Testis (tissue), 3 donors: ENCODE data around the gene SEC22B. TPM values are rescaled to one million over a fixed set of nuclear protein-coding genes. Genes with fewer than 3 reads are reported as not detected.
A peak's percentile ranks its signal among the peaks of the same experiment; 100 is the strongest.
"Not testable (repeated sequence)": the region's sequence is repeated elsewhere in the genome, so short reads cannot be mapped to it uniquely, and the experiment has no call there.

Source experiments
- DNase-seq: peaks from one replicate; pipeline ENCODE4 v3.0.0-alpha.2; 2019
- H3K27ac ChIP-seq, 2 donors: fragments of 200-600 bp; sonication (generic); one replicate each; pipeline ENCODE4 v1.5.1; 2019
- H3K27me3 ChIP-seq: fragments of 200-600 bp; sonication (generic); one replicate; pipeline ENCODE4 v1.5.1; 2019
- H3K36me3 ChIP-seq: fragments of 200-600 bp; sonication (generic); one replicate; pipeline ENCODE4 v1.5.1; 2017; ENCODE audit warnings: low read depth; ENCODE audit errors: missing control alignments
- H3K4me1 ChIP-seq: fragments of 200-600 bp; sonication (generic); one replicate; pipeline ENCODE4 v1.5.1; 2019
- H3K4me3 ChIP-seq, 2 donors: fragments of 200-600 bp; sonication (generic); one replicate each; pipeline ENCODE4 v1.5.1; 2017 to 2019
- H3K9me3 ChIP-seq: fragments of 200-600 bp; sonication (generic); one replicate; pipeline ENCODE4 v1.5.1; 2017
- WGBS, 2 donors: methylation state at CpG; one replicate each; pipeline ENCODE4 v1.1.5; 2018; 5-methylcytosine and 5-hydroxymethylcytosine counted together
- intact Hi-C: fragments of 100-400 bp; cut with DNase I; formaldehyde crosslinking; loops from one replicate; pipeline ENCODE4 v1.15.1; 2023; ENCODE audit warnings: low total_unique reads
- polyA plus RNA-seq: library from polyadenylated mRNA; stranded (reverse); fragments of 350-450 nt; fragmentation: Illumina TruSeq; extraction: RNeasy Lipid Tissue Mini Kit (QIAGEN cat#74804); gene quantifications from one replicate; pipeline ENCODE4 v1.2.3, GENCODE V29; 2014; ENCODE audit warnings: low read depth, low replicate concordance; ENCODE audit not compliant: insufficient read depth
- total RNA-seq, 2 donors: library from RNA; depleted of rRNA; stranded (reverse); fragments of >200 nt; gene quantifications; one replicate each; pipeline ENCODE4 v1.2.3, GENCODE V29; 2016

The SEC22B gene
- total and polyA plus RNA-seq, 3 donors from 2014 or later, result 19.2 to 30.6 (median 26.9) TPM

- 25 to 32% methylated on average over 2 of the region's 4 CpGs for WGBS, 2 donors
These were observed 58.7 kb downstream of the SEC22B start for GRCh38 chr1:120117371-120118177.

GRCh38 chr1:120116094-120116493 is 60.2 kb downstream of the SEC22B start:
- H3K4me1 ChIP-seq, H3K9me3 ChIP-seq, H3K27me3 ChIP-seq, intact Hi-C loops, H3K4me3 ChIP-seq, H3K27ac ChIP-seq, DNase-seq, H3K36me3 ChIP-seq: not testable (repeated sequence)
- WGBS, 2 donors, result 86 to 90% methylated on average over 2 of the region's 2 CpGs

More at GRCh38 chr1:120117371-120118177, 58.7 kb downstream of the SEC22B start:
- H3K36me3 ChIP-seq, H3K4me1 ChIP-seq, H3K9me3 ChIP-seq, H3K27me3 ChIP-seq, H3K4me3 ChIP-seq, intact Hi-C loops, H3K27ac ChIP-seq: not testable (repeated sequence)
- DNase-seq, result peak; percentile 66

DNA sequence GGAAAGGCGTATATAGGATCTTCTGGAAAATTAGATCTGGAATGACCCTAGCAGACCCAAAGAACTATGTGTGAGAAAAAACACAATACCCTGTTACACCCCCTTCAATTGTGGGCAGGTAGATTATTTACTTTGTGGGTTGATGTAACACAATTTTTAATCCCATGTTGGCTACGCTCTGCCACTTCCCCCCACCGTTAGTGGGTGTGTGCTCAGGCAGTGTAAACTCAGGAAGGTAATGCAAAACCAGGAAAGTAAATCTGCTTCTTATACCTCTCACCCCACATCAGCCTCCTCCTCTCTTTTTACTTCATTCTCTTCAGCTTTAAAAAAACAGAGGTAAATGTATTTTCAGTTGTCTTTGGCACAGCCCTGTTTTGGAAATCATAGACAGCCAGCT is 63.2 kb downstream of the SEC22B start:
- H3K36me3 ChIP-seq, H3K4me3 ChIP-seq, H3K27ac ChIP-seq, DNase-seq, intact Hi-C loops, H3K9me3 ChIP-seq, H3K27me3 ChIP-seq, H3K4me1 ChIP-seq: not testable (repeated sequence)
- WGBS, 2 donors, result 86% methylated on average over 1 of the region's 3 CpGs; no CpG with 5 or more reads in 1 of the 2 donors

GRCh38 chr1:120112212-120112611 is 64.1 kb downstream of the SEC22B start:
- intact Hi-C loops, DNase-seq, H3K9me3 ChIP-seq, H3K27ac ChIP-seq, H3K36me3 ChIP-seq, H3K27me3 ChIP-seq, H3K4me3 ChIP-seq, H3K4me1 ChIP-seq: not testable (repeated sequence)
- 77 to 83% methylated on average over 4 to 5 of the region's 5 CpGs for WGBS, 2 donors

- H3K27ac ChIP-seq, H3K9me3 ChIP-seq, H3K27me3 ChIP-seq, DNase-seq, H3K4me3 ChIP-seq, intact Hi-C loops, H3K4me1 ChIP-seq, H3K36me3 ChIP-seq: not testable (repeated sequence)
- 40% methylated on average over 1 of the region's 3 CpGs; no CpG with 5 or more reads in 1 of the 2 donors for WGBS, 2 donors
These were observed 64.5 kb downstream of the SEC22B start for GRCh38 chr1:120111771-120112170.

DNA sequence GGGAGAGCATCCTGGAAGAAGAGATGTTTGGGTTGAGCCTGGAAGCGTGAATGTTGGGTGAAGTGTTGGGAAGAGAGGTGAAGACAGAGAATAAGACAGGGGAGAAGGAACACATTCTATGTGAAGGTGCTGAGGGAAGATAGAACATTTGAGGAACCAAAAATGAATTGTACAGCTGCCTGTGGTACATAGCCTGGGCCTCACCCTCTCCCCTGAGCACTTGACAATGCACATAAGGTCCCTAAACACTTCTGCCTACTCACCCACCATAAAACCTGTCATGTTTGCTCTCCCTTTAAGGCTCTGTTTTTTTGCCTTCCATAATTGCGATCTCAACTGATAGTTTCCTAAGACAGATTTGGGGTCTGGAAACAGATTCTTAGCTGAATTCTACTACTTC is 65.3 kb downstream of the SEC22B start:
- WGBS, 2 donors, result 88% methylated on average over 1 of the region's 2 CpGs; no CpG with 5 or more reads in 1 of the 2 donors
- DNase-seq, intact Hi-C loops, H3K36me3 ChIP-seq, H3K27me3 ChIP-seq, H3K27ac ChIP-seq, H3K4me1 ChIP-seq, H3K4me3 ChIP-seq, H3K9me3 ChIP-seq: not testable (repeated sequence)

DNA sequence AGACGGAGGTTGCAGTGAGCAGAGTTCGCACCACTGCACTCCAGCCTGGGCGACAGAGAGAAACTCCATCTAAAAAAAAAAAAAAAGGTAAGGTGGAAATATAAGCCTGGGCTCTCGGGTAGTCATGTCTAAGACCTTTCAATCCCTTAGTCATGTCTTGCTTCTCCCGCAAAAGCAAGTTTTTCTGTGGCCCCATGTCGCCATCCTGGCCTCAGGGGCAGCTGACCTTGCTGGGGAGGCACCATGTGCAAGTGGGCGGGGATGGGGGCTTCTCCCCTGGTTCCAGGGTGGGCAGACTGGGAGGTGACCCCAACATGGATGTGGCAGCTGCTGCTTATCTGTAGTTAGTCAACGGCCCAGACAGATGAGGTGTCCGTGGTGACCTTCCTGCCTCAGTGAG is 66.7 kb downstream of the SEC22B start:
- H3K4me1 ChIP-seq, H3K27me3 ChIP-seq, H3K4me3 ChIP-seq, DNase-seq, H3K36me3 ChIP-seq, H3K9me3 ChIP-seq, H3K27ac ChIP-seq, intact Hi-C loops: not testable (repeated sequence)
- 71 to 76% methylated on average over 7 of the region's 9 CpGs for WGBS, 2 donors

DNA sequence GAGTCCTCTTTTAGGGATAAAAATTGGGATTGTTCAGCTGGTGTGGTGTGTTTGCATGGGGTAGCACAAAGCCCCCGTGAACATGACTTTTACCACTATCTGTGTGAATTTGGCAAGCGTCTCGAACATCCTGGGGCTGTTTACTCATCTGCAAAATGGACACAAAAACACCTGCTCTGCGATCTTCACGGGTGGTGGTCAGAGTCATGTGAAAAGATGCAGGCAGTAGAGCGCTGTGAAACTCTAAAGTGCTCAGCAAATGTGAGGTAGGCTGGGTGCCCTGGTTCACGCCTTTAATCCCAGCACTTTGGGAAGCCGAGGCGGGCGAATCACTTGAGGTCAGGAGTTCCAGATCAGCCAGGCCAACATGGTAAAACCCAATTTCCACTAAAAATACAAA is 67.1 kb downstream of the SEC22B start:
- H3K4me1 ChIP-seq, DNase-seq, H3K27me3 ChIP-seq, H3K27ac ChIP-seq, H3K4me3 ChIP-seq, intact Hi-C loops, H3K36me3 ChIP-seq, H3K9me3 ChIP-seq: not testable (repeated sequence)
- WGBS, 2 donors, result 57 to 87% methylated on average over 10 of the region's 10 CpGs

- H3K4me1 ChIP-seq, DNase-seq, H3K36me3 ChIP-seq, H3K9me3 ChIP-seq, H3K27me3 ChIP-seq, intact Hi-C loops, H3K4me3 ChIP-seq, H3K27ac ChIP-seq: not testable (repeated sequence)
- 78 to 100% methylated on average over 1 of the region's 2 CpGs for WGBS, 2 donors
These were observed 71.0 kb downstream of the SEC22B start for GRCh38 chr1:120105288-120105687.

- H3K4me3 ChIP-seq, H3K27me3 ChIP-seq, H3K27ac ChIP-seq, H3K36me3 ChIP-seq, H3K4me1 ChIP-seq, H3K9me3 ChIP-seq, intact Hi-C loops, DNase-seq: not testable (repeated sequence)
- no CpG with 5 or more reads among the region's 3 CpGs for WGBS, 2 donors
These were observed 72.6 kb downstream of the SEC22B start for GRCh38 chr1:120103768-120104167.

DNA sequence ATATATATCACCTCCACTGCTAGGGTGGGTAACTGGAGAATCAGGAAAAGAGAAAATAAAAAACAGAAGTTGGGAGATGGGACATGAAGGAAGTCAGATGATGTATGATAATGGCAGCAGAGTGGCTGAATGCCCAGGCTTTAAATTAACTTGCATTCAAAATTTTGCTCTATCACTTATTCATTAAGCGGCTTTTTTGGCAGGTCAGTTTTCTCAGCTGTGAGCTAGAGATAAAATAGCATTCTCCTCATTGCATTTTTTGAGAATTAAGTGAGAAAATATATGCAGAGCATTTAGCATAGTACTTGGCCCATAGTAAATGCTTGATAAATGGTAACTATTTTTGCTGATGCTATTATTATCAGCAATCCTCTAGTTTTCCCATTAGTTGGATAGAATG is 74.7 kb downstream of the SEC22B start:
- H3K27me3 ChIP-seq, H3K4me1 ChIP-seq, H3K4me3 ChIP-seq, intact Hi-C loops, H3K36me3 ChIP-seq, H3K27ac ChIP-seq, H3K9me3 ChIP-seq, DNase-seq: not testable (repeated sequence)
- WGBS, 2 donors, result 73 to 100% methylated on average over 1 of the region's 1 CpG
